Panc1 (cell line): ENCODE measurements around the gene RP9. TPM values are rescaled to one million over a fixed set of nuclear protein-coding genes. Genes with fewer than 3 reads are reported as not detected.

Source experiments
- ATAC-seq: fragments of 200-7000 bp; cut with Tn5 transposase; 2 replicates; pipeline ENCODE4 v1.9.1; 2020; ENCODE audit warnings: mild to moderate bottlenecking, moderate library complexity
- BruUV-seq: library from RNA; stranded (reverse); fragments of 400-500 nt; replicated peaks from 2 replicates; lab custom pipeline; 2021; lab: Mats Ljungman, UMichigan
- CTCF ChIA-PET: fragments of 300-600 bp; sonication (Branson Sonifier 250); formaldehyde crosslinking; loops from one replicate; lab custom pipeline; 2022; ENCODE audit warnings: antibody characterized with exemption; lab: Charles Lee
- POLR2A ChIA-PET: fragments of 300-600 bp; sonication (Branson Sonifier 250); formaldehyde crosslinking; loops from one replicate; lab custom pipeline; 2022; ENCODE audit warnings: antibody characterized with exemption; lab: Charles Lee
- DNase-seq: peaks from one replicate; pipeline ENCODE4 v3.0.0-alpha.2; 2010; ENCODE audit warnings: low read depth, low spot score
- H3K27ac ChIP-seq: 2 replicates; pipeline ENCODE4 v1.5.1; 2011; ENCODE audit warnings: mild to moderate bottlenecking, low read length, inconsistent platforms
- H3K27me3 ChIP-seq: fragments of 200-500 bp; sonication (Bioruptor generic); 2 replicates; pipeline ENCODE4 v1.6.0; 2014; ENCODE audit warnings: low read length, inconsistent platforms; ENCODE audit not compliant: control insufficient read depth, insufficient read depth
- H3K36me3 ChIP-seq: fragments of 200-500 bp; sonication (Bioruptor generic); 2 replicates; pipeline ENCODE4 v1.5.1; 2014; ENCODE audit warnings: inconsistent platforms, mild to moderate bottlenecking, low read length, moderate library complexity; ENCODE audit not compliant: control insufficient read depth, insufficient read depth
- H3K4me1 ChIP-seq: 2 replicates; pipeline ENCODE4 v1.5.1; 2011; ENCODE audit warnings: inconsistent platforms, mild to moderate bottlenecking, low read length, moderate library complexity; ENCODE audit not compliant: control insufficient read depth, insufficient read depth
- H3K4me3 ChIP-seq, 2 experiments: 2 replicates each; pipeline ENCODE4 v1.5.1; 2011 to 2012; ENCODE audit warnings: low read depth in 2 of 2, low read length in 2 of 2, mild to moderate bottlenecking in 2 of 2, inconsistent platforms in 1 of 2, moderate library complexity in 1 of 2
- H3K9me3 ChIP-seq: fragments of 200-500 bp; sonication (Bioruptor generic); 2 replicates; pipeline ENCODE4 v1.5.1; 2014; ENCODE audit warnings: low read depth, mild to moderate bottlenecking, inconsistent platforms, low read length, moderate library complexity; ENCODE audit not compliant: control insufficient read depth, insufficient read depth
- POLR2AphosphoS5 ChIP-seq: IDR thresholded peaks from 2 replicates; pipeline ENCODE4 v1.6.1; 2012; ENCODE audit warnings: mild to moderate bottlenecking, low read depth, low read length, moderate library complexity
- REST ChIP-seq, 2 experiments: IDR thresholded peaks; 2 replicates each; pipeline ENCODE4 v1.6.1; 2011 to 2012; ENCODE audit warnings: low read depth in 2 of 2, control low read depth in 1 of 2, low read length in 1 of 2, mild to moderate bottlenecking in 1 of 2, moderate library complexity in 1 of 2; ENCODE audit not compliant: insufficient read depth in 1 of 2
- SIN3A ChIP-seq: IDR thresholded peaks from 2 replicates; pipeline ENCODE4 v1.6.1; 2012; ENCODE audit warnings: low read depth, mild to moderate bottlenecking, low read length, moderate library complexity, borderline replicate concordance; ENCODE audit not compliant: insufficient read depth
- TCF7L2 ChIP-seq: IDR thresholded peaks from 2 replicates; pipeline ENCODE4 v1.6.1; 2011; ENCODE audit warnings: mild to moderate bottlenecking, low read depth, low read length, inconsistent platforms
- in situ Hi-C: cut with HindIII; loops from 2 replicates; pipeline ENCODE4 v1.10.0; 2016; ENCODE audit warnings: low sequenced_read_pairs, low pct_unique_long_range_greater_than_20kb
- intact Hi-C: fragments of 100-400 bp; cut with micrococcal nuclease; formaldehyde crosslinking; loops from one replicate; pipeline ENCODE4 v1.10.0; 2022; ENCODE audit not compliant: unreplicated experiment
- total RNA-seq: library from RNA; stranded (reverse); gene quantifications from one replicate; pipeline ENCODE4 v1.2.1, GENCODE V29; 2021; ENCODE audit not compliant: unreplicated experiment
- TF ChIP-seq, protein P1 (sequence below): fragments of 450-650 bp; IDR thresholded peaks from 2 replicates; pipeline ENCODE4 v1.5.1; 2017; ENCODE audit warnings: mild to moderate bottlenecking

Gene RP9
- total RNA-seq, 1 experiment from 2014 or later: 22.1 TPM

DNA sequence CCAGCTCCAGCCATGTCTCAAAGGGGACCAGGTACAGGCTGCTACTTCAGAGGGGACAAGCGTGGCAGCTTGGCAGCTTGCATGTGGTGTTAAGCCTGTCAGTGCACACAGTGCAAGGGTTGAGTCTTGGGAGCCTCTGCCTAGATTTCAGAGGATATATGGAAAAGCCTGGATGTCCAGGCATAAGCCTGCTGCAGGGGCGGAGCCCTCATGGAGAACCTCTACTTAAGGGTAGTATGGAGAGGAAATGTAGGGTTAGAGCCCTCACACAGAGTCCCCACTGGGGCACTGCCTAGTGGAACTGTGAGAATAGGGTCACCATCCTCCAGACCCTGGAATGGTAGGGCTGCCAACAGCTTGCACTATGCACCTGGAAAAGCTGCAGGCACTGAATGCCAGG, 38.9 kb downstream of the RP9 start:
- TF ChIP-seq POLR2AphosphoS5 (no peak), SIN3A (no peak), TCF7L2 (no peak), REST (IDR thresholded peaks at IDR 0.05; ENCODE audit: insufficient read depth in 1 of 2, low read depth in 2 of 2, low read length in 1 of 2) (no peak)
- TF ChIP-seq, protein P1, sequence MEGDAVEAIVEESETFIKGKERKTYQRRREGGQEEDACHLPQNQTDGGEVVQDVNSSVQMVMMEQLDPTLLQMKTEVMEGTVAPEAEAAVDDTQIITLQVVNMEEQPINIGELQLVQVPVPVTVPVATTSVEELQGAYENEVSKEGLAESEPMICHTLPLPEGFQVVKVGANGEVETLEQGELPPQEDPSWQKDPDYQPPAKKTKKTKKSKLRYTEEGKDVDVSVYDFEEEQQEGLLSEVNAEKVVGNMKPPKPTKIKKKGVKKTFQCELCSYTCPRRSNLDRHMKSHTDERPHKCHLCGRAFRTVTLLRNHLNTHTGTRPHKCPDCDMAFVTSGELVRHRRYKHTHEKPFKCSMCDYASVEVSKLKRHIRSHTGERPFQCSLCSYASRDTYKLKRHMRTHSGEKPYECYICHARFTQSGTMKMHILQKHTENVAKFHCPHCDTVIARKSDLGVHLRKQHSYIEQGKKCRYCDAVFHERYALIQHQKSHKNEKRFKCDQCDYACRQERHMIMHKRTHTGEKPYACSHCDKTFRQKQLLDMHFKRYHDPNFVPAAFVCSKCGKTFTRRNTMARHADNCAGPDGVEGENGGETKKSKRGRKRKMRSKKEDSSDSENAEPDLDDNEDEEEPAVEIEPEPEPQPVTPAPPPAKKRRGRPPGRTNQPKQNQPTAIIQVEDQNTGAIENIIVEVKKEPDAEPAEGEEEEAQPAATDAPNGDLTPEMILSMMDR: no peak
- DNase-seq: no peak
- Histone ChIP-seq H3K36me3 (no peaks in the 10 kb centered on the region), H3K27me3 (peaks cover 13% of the 10 kb centered on the region), H3K9me3 (peaks cover 11% of the 10 kb centered on the region; the same call in 1 of the 2 replicates), H3K4me3 (no peak overlapping the region), H3K4me1 (no peaks in the 10 kb centered on the region), H3K27ac (no peak overlapping the region)
- ATAC-seq: no peak
- in situ Hi-C loops: no loop called here
- ChIA-PET POLR2A (no interaction called here), CTCF (no interaction called here)
- intact Hi-C loops: no loop called here
- no TSS peak for BruUV-seq

DNA sequence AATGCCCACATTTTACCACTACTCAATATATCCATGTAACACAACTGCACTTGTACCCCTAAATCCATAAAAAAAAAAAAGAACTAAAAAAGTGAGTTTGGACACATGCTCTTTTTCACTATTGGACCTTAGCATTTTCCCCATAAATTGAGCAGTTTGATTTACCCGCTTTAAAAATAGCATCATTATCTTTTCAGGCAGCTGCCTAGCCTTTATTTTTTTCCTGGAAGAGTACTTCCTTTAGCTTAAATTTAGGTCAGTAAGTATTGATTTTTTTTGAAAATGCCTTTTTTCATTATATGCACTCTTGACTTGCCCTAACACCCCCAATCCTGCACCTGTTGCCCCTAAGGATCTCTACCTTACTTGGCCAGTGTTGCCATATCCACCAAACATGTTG, 41.3 kb downstream of the RP9 start:
- ChIA-PET POLR2A (no interaction called here), CTCF (no interaction called here)
- H3K36me3 ChIP-seq: no peaks in the 10 kb centered on the region
- H3K9me3 ChIP-seq: peaks cover 11% of the 10 kb centered on the region; the same call in 1 of the 2 replicates
- H3K27me3 ChIP-seq: no peaks in the 10 kb centered on the region
- no TSS peak for BruUV-seq
- H3K27ac ChIP-seq: no peak overlapping the region
- H3K4me3 ChIP-seq: no peak overlapping the region
- ATAC-seq (no peak), DNase-seq (no peak)
- intact Hi-C loops: no loop called here
- peaks cover 4% of the 10 kb centered on the region; the same call in 1 of the 2 replicates for H3K4me1 ChIP-seq
- in situ Hi-C loops: no loop called here
- no peak for TF ChIP-seq REST (IDR thresholded peaks at IDR 0.05; ENCODE audit: insufficient read depth in 1 of 2, low read depth in 2 of 2, low read length in 1 of 2)
- no peak for TF ChIP-seq TCF7L2
- TF ChIP-seq POLR2AphosphoS5: no peak
- TF ChIP-seq, protein P1: no peak
- TF ChIP-seq SIN3A: no peak
